Fibroblast of lung (primary cell): ENCODE measurements around the gene DPYSL3. TPM values are rescaled to one million over a fixed set of nuclear protein-coding genes. Genes with fewer than 3 reads are reported as not detected.

ENCODE experiments used
- DNase-seq, 2 donors: peaks; one replicate each; pipeline versions ENCODE4 v3.0.0 to v3.0.0-alpha.2; 2010; ENCODE audit warnings: low read depth in 2 of 2
- H2AFZ ChIP-seq: 2 replicates; pipeline ENCODE4 v1.5.1; 2012; ENCODE audit warnings: low read length, control low read depth, inconsistent platforms
- H3K27ac ChIP-seq: 2 replicates; pipeline ENCODE4 v1.5.1; 2011; ENCODE audit warnings: low read length, control low read depth; ENCODE audit not compliant: insufficient read depth
- H3K27me3 ChIP-seq: 2 replicates; pipeline ENCODE4 v1.5.1; 2011; ENCODE audit warnings: mild to moderate bottlenecking, low read length; ENCODE audit not compliant: control insufficient read depth, insufficient read depth
- H3K36me3 ChIP-seq: 2 replicates; pipeline ENCODE4 v1.5.1; 2011; ENCODE audit warnings: low read length; ENCODE audit not compliant: control insufficient read depth, insufficient read depth
- H3K4me1 ChIP-seq: 2 replicates; pipeline ENCODE4 v1.5.1; 2011; ENCODE audit warnings: low read length; ENCODE audit not compliant: control insufficient read depth, insufficient read depth; ENCODE audit errors: extremely low read depth
- H3K4me2 ChIP-seq: 2 replicates; pipeline ENCODE4 v1.5.1; 2011; ENCODE audit warnings: low read length, control low read depth; ENCODE audit not compliant: insufficient read depth; ENCODE audit errors: extremely low read depth
- H3K4me3 ChIP-seq, 4 experiments: fragments of 200-600 bp in 1 of 4; sonication (generic) in 1 of 4; replicated peaks in 1 of 4; 2 replicates each; pipeline ENCODE4 v1.5.1; 2011 to 2016; ENCODE audit warnings: low read length in 4 of 4, low read depth in 3 of 4, mild to moderate bottlenecking in 3 of 4, control low read depth in 2 of 4, inconsistent platforms in 1 of 4, mixed read lengths in 1 of 4; ENCODE audit not compliant: insufficient read depth in 1 of 4; ENCODE audit errors: control extremely low read depth in 1 of 4
- H3K79me2 ChIP-seq: 2 replicates; pipeline ENCODE4 v1.5.1; 2012; ENCODE audit warnings: mild to moderate bottlenecking, low read length, inconsistent platforms; ENCODE audit not compliant: control insufficient read depth, insufficient read depth
- H3K9ac ChIP-seq: 2 replicates; pipeline ENCODE4 v1.5.1; 2011; ENCODE audit warnings: mild to moderate bottlenecking, low read length, control low read depth; ENCODE audit not compliant: insufficient read depth
- H3K9me3 ChIP-seq: 2 replicates; pipeline ENCODE4 v1.5.1; 2012; ENCODE audit warnings: low read depth, low read length; ENCODE audit not compliant: control insufficient read depth, insufficient read depth
- H4K20me1 ChIP-seq: 2 replicates; pipeline ENCODE4 v1.5.1; 2011; ENCODE audit warnings: low read length; ENCODE audit not compliant: control insufficient read depth, insufficient read depth; ENCODE audit errors: extremely low read depth
- CTCF ChIP-seq, 2 donors: IDR thresholded peaks in 1 of 2; conservative IDR thresholded peaks in 1 of 2; 1 replicate in 1 of 2; 2 replicates in 1 of 2; pipeline ENCODE4 v1.5.1; 2011 to 2012; ENCODE audit warnings: low read length in 2 of 2, control low read depth in 1 of 2, inconsistent platforms in 1 of 2, low read depth in 1 of 2, mild to moderate bottlenecking in 1 of 2
- EZH2 ChIP-seq: IDR thresholded peaks from 2 replicates; pipeline ENCODE4 v1.5.1; 2012; ENCODE audit warnings: low read length, control low read depth, mild to moderate bottlenecking; ENCODE audit errors: missing control alignments
- polyA plus RNA-seq, 2 donors: library from polyadenylated mRNA; depleted of rRNA in 1 of 2; stranded (reverse) in 1 of 2; unstranded in 1 of 2; fragments of >200 nt; gene quantifications; 2 replicates each; pipeline ENCODE4 v1.2.1, GENCODE V29; 2011 to 2012; ENCODE audit warnings: missing spikeins in 1 of 2
- total RNA-seq: library from RNA; depleted of rRNA; stranded (reverse); fragments of >200 nt; gene quantifications from 2 replicates; pipeline ENCODE4 v1.2.1, GENCODE V29; 2014

DPYSL3 gene
- total and polyA plus RNA-seq, 2 donors (not counting 1 experiment from before 2014, with no cell fraction given) = 52.4 to 206 TPM

GRCh38 chr5:147504011-147504410 is 5.9 kb downstream of the DPYSL3 start:
- Histone ChIP-seq H4K20me1 (no peaks in the 10 kb centered on the region), H3K9ac (no peak overlapping the region), H3K27me3 (no peaks in the 10 kb centered on the region), H2AFZ (no peak overlapping the region), H3K4me3 (no peak overlapping the region), H3K79me2 (peaks cover 72% of the 10 kb centered on the region), H3K27ac (peak overlapping the region; percentile 39), H3K36me3 (no peaks in the 10 kb centered on the region), H3K9me3 (no peaks in the 10 kb centered on the region), H3K4me1 (peaks cover 6% of the 10 kb centered on the region), H3K4me2 (peak overlapping the region; percentile 60)
- DNase-seq = peak; percentile 59 to 83
- TF ChIP-seq CTCF (conservative IDR thresholded peaks at IDR 0.05 in 1 of 2, IDR thresholded peaks at IDR 0.05 in 1 of 2; ENCODE audit: low read depth in 1 of 2, low read length in 2 of 2) = no peak
- no peak for TF ChIP-seq EZH2

GRCh38 chr5:147490989-147491388 is 18.9 kb downstream of the DPYSL3 start:
- TF ChIP-seq CTCF (conservative IDR thresholded peaks at IDR 0.05 in 1 of 2, IDR thresholded peaks at IDR 0.05 in 1 of 2; ENCODE audit: low read depth in 1 of 2, low read length in 2 of 2) (no peak), EZH2 (no peak)
- Histone ChIP-seq H3K79me2 (peaks cover 24% of the 10 kb centered on the region), H3K9ac (no peak overlapping the region), H3K27ac (no peak overlapping the region), H3K4me3 (no peak overlapping the region), H3K36me3 (no peaks in the 10 kb centered on the region), H3K9me3 (no peaks in the 10 kb centered on the region), H3K27me3 (no peaks in the 10 kb centered on the region), H2AFZ (no peak overlapping the region), H4K20me1 (no peaks in the 10 kb centered on the region), H3K4me1 (no peaks in the 10 kb centered on the region), H3K4me2 (no peak overlapping the region)
- DNase-seq = peak in 1 of 2 donors; percentile 25

GRCh38 chr5:147487031-147487750 is 22.7 kb downstream of the DPYSL3 start:
- no peak overlapping the region for H3K9ac ChIP-seq
- H4K20me1 ChIP-seq = no peaks in the 10 kb centered on the region
- DNase-seq = no peak
- H2AFZ ChIP-seq = no peak overlapping the region
- no peak overlapping the region for H3K4me2 ChIP-seq
- TF ChIP-seq CTCF (conservative IDR thresholded peaks at IDR 0.05 in 1 of 2, IDR thresholded peaks at IDR 0.05 in 1 of 2; ENCODE audit: low read depth in 1 of 2, low read length in 2 of 2) = no peak
- TF ChIP-seq EZH2 = no peak
- no peaks in the 10 kb centered on the region for H3K27me3 ChIP-seq
- peaks cover 11% of the 10 kb centered on the region for H3K4me1 ChIP-seq
- peaks cover 28% of the 10 kb centered on the region for H3K79me2 ChIP-seq
- H3K4me3 ChIP-seq = no peak overlapping the region
- no peak overlapping the region for H3K27ac ChIP-seq
- H3K36me3 ChIP-seq = no peaks in the 10 kb centered on the region
- H3K9me3 ChIP-seq = no peaks in the 10 kb centered on the region
